Activated CD8-positive, alpha-beta memory T cell treated with anti-CD3 and anti-CD28 coated beads for 24 hours (primary cell): ENCODE data around the gene ELMO1.

Experiments used
- DNase-seq: peaks from one replicate; pipeline ENCODE4 v3.0.0-alpha.2; 2020

Gene ELMO1

GRCh38 chr7:37471619-37472018, 23.0 kb upstream of the ELMO1 start:
- no peak for DNase-seq

- DNase-seq = no peak
These were observed 18.3 kb upstream of the ELMO1 start for GRCh38 chr7:37467002-37467401.

GRCh38 chr7:37462138-37462537, 13.5 kb upstream of the ELMO1 start:
- DNase-seq = no peak

- DNase-seq = no peak
These were observed 6.4 kb upstream of the ELMO1 start for GRCh38 chr7:37455081-37455480.

GRCh38 chr7:37452346-37452745, 3.7 kb upstream of the ELMO1 start:
- DNase-seq = no peak

GRCh38 chr7:37450035-37450434, 1.4 kb upstream of the ELMO1 start:
- DNase-seq = no peak

- no peak for DNase-seq
These were observed 957 bp upstream of the ELMO1 start for GRCh38 chr7:37449621-37450020.

- DNase-seq = no peak
These were observed 541 bp downstream of the ELMO1 start for GRCh38 chr7:37448011-37448635.

- DNase-seq = no peak
These were observed 2.3 kb downstream of the ELMO1 start for GRCh38 chr7:37446371-37446770.

- DNase-seq = no peak
These were observed 2.9 kb downstream of the ELMO1 start for GRCh38 chr7:37445790-37446189.

- no peak for DNase-seq
These were observed 3.5 kb downstream of the ELMO1 start for GRCh38 chr7:37445064-37445723.

- no peak for DNase-seq
These were observed 5.0 kb downstream of the ELMO1 start for GRCh38 chr7:37443627-37444026.

GRCh38 chr7:37442268-37442667, 6.4 kb downstream of the ELMO1 start:
- no peak for DNase-seq

GRCh38 chr7:37441816-37442215, 6.8 kb downstream of the ELMO1 start:
- no peak for DNase-seq

- no peak for DNase-seq
These were observed 7.3 kb downstream of the ELMO1 start for GRCh38 chr7:37441386-37441760.

- no peak for DNase-seq
These were observed 7.8 kb downstream of the ELMO1 start for GRCh38 chr7:37440738-37441385.

- no peak for DNase-seq
These were observed 9.0 kb downstream of the ELMO1 start for GRCh38 chr7:37439653-37440026.

GRCh38 chr7:37438906-37439652, 9.6 kb downstream of the ELMO1 start:
- no peak for DNase-seq

- no peak for DNase-seq
These were observed 13.4 kb downstream of the ELMO1 start for GRCh38 chr7:37435156-37435855.

- no peak for DNase-seq
These were observed 14.1 kb downstream of the ELMO1 start for GRCh38 chr7:37434529-37434928.

GRCh38 chr7:37433166-37433565, 15.5 kb downstream of the ELMO1 start:
- DNase-seq = no peak

- no peak for DNase-seq
These were observed 16.3 kb downstream of the ELMO1 start for GRCh38 chr7:37432281-37432920.

- DNase-seq = no peak
These were observed 17.3 kb downstream of the ELMO1 start for GRCh38 chr7:37431413-37431812.
